Measurements from ENCODE around the gene AHNAK2.

AHNAK2 gene

DNA sequence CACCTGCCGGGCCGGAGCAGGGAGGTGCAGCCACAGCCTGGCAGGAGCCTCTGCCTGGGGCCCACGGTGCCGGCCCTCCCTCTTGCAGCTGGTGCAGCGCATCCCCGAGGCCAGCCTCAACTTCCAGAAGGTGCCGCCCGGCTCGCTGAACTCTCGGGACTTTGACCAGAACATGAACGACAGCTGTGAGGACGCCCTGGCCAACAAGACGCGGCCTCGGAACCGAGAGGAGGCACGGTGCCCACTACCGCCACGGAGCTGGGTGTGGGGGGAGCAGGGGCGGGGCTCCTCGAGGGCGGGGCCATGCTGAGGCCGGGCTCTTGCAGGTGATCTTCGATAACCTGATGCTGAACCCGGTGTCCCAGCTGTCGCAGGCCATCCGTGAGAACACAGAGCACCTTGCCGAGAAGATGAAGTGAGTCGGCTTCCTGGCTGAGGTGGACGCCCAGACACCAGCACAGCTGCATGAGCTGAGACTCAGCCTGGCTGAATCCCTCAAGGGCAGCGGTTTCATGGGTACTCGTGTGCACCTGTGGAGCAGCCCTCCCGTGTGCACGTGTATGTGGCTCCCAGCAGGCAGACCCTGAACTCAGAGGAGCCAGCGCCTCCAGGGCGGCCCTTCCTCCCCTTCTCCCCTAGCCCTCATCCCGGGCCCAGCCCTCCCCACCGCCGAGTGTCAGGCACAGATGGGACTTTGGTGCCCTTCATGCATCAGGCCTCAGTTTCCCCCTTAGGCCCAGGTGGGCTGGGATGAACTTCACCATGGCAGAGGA is 84.6 kb downstream of the AHNAK2 start:
- Histone ChIP-seq H3K79me2 (ENCODE audit: insufficient read depth, low read length) (no peaks in the 10 kb centered on the region), H3K36me3 (ENCODE audit: low read length) (no peaks in the 10 kb centered on the region), H3K9me2 (replicated peaks; ENCODE audit: insufficient read depth, low read length) (no peaks in the 10 kb centered on the region), H3K27me3 (ENCODE audit: low read length) (no peaks in the 10 kb centered on the region), H3F3A (ENCODE audit: insufficient read depth) (no peaks in the 10 kb centered on the region), H3K27ac (ENCODE audit: low read depth, low read length) (no peak overlapping the region), H3K4me2 (ENCODE audit: low read depth, low read length, poor library complexity, severe bottlenecking) (no peak overlapping the region), H3K9ac (ENCODE audit: low read length) (no peak overlapping the region), H2AFZ (ENCODE audit: low read depth, low read length, severe bottlenecking) (no peak overlapping the region), H4K20me1 (ENCODE audit: low read depth, low read length) (no peaks in the 10 kb centered on the region), H3K9me3 (ENCODE audit: insufficient read depth, low read length) (no peaks in the 10 kb centered on the region), H3K4me3 (ENCODE audit: insufficient read depth, low read length, poor library complexity, severe bottlenecking) (no peak overlapping the region)
- TF ChIP-seq, protein P1, sequence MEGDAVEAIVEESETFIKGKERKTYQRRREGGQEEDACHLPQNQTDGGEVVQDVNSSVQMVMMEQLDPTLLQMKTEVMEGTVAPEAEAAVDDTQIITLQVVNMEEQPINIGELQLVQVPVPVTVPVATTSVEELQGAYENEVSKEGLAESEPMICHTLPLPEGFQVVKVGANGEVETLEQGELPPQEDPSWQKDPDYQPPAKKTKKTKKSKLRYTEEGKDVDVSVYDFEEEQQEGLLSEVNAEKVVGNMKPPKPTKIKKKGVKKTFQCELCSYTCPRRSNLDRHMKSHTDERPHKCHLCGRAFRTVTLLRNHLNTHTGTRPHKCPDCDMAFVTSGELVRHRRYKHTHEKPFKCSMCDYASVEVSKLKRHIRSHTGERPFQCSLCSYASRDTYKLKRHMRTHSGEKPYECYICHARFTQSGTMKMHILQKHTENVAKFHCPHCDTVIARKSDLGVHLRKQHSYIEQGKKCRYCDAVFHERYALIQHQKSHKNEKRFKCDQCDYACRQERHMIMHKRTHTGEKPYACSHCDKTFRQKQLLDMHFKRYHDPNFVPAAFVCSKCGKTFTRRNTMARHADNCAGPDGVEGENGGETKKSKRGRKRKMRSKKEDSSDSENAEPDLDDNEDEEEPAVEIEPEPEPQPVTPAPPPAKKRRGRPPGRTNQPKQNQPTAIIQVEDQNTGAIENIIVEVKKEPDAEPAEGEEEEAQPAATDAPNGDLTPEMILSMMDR (IDR thresholded peaks at IDR 0.05; ENCODE audit: insufficient read depth, low read length, poor library complexity, severe bottlenecking), result no peak
- TF ChIP-seq EZH2phosphoT487 (conservative IDR thresholded peaks at IDR 0.05; ENCODE audit: low read length), result no peak

DNA sequence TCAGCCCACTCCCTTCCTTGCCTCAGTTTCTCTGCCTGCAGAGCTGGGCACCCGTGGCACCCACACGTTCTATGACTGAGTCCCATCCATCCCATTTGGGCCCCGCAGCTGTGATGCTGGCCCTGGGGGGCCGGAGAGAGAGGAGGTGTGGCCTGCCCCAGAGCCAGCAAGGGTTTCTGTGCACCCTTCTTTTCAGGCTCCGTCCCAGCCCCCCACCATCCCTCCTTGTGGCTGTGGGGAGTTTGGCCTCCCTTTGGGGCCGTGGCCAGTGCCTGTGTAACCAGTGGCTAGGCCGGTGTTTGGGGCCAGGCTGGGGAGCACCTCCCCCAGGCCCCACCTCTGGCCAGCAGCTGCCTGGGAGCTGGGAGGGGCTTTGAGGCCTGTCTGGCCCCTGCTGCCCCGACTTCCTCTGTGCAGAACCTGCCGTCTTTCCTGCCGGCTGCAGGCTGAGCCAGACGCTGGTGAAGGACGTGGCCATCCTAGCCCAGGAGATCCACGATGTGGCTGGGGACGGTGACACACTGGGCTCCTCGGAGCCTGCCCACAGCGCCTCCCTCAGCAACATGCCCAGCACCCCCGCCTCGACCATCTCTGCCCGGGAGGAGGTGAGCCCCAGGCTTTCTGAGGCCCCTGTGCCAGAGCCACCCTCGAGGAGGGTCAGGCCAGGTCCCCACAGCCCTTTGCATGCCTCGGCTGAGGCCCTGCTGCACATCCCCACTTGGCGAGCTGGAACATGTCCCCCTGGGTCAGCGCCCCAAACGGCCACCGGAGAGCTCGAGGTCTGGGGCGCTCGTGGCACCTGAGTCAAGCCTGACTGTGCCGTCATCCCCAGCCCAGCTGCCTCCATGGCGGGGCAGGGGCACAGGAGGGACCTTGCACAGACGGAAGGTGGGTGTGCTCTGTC is 85.4 kb downstream of the AHNAK2 start:
- no peak for TF ChIP-seq EZH2phosphoT487 (conservative IDR thresholded peaks at IDR 0.05; ENCODE audit: low read length)
- TF ChIP-seq, protein P1 (IDR thresholded peaks at IDR 0.05; ENCODE audit: insufficient read depth, low read length, poor library complexity, severe bottlenecking), result no peak
- Histone ChIP-seq H3F3A (ENCODE audit: insufficient read depth) (no peaks in the 10 kb centered on the region), H3K79me2 (ENCODE audit: insufficient read depth, low read length) (no peaks in the 10 kb centered on the region), H3K27me3 (ENCODE audit: low read length) (no peaks in the 10 kb centered on the region), H3K9me3 (ENCODE audit: insufficient read depth, low read length) (no peaks in the 10 kb centered on the region), H3K4me2 (ENCODE audit: low read depth, low read length, poor library complexity, severe bottlenecking) (no peak overlapping the region), H2AFZ (ENCODE audit: low read depth, low read length, severe bottlenecking) (no peak overlapping the region), H3K9ac (ENCODE audit: low read length) (no peak overlapping the region), H3K36me3 (ENCODE audit: low read length) (no peaks in the 10 kb centered on the region), H3K4me3 (ENCODE audit: insufficient read depth, low read length, poor library complexity, severe bottlenecking) (no peak overlapping the region), H3K27ac (ENCODE audit: low read depth, low read length) (no peak overlapping the region), H4K20me1 (ENCODE audit: low read depth, low read length) (no peaks in the 10 kb centered on the region), H3K9me2 (replicated peaks; ENCODE audit: insufficient read depth, low read length) (no peaks in the 10 kb centered on the region)

DNA sequence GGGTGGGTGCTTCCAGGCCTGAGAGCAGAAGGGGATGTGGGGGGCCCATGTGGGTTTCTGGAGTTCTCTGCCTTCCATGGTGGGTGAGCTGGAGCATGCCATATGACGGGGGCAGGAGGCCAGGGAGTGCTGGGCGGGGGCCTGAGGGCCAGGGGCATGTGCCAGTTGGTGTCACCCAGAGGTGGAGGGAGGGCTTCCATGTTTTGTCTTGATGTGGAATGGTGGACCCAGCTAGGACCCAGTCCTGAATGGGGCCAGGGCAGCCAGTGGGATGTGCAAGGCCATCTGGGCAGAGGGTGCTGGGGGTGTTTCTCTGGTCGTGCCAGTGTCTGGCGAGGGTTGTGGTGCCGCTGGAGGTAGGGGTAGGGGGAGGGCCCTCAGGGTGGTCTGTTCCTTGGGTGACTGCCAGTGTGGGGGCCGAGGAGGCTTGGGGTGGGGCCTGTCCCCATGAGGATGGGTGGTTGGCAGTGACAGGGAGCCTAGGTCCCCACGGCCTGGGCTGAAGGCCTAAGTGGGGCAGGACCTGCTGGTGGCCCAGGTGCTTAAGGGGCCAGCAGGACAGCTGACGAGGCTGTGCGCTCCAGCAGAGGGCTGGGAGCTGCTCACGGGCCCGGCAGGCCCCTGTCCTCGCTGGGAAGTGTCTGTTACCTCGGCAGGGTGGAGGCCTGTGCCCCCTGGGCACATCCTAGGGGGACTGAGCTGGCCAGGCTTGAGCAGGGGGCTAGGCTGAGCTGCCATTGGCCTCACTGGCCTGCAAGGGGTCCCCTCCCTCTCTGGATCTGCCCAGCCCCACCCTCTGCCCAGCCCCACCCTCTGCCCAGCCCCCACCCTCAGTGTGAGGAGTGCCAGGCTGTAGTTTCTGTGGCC is 86.3 kb downstream of the AHNAK2 start:
- no peaks in the 10 kb centered on the region for H4K20me1 ChIP-seq (ENCODE audit: low read depth, low read length)
- H3K9me3 ChIP-seq (ENCODE audit: insufficient read depth, low read length), result no peaks in the 10 kb centered on the region
- no peak for TF ChIP-seq EZH2phosphoT487 (conservative IDR thresholded peaks at IDR 0.05; ENCODE audit: low read length)
- TF ChIP-seq, protein P1 (IDR thresholded peaks at IDR 0.05; ENCODE audit: insufficient read depth, low read length, poor library complexity, severe bottlenecking), result no peak
- H2AFZ ChIP-seq (ENCODE audit: low read depth, low read length, severe bottlenecking), result no peak overlapping the region
- no peak overlapping the region for H3K27ac ChIP-seq (ENCODE audit: low read depth, low read length)
- no peaks in the 10 kb centered on the region for H3K27me3 ChIP-seq (ENCODE audit: low read length)
- no peak overlapping the region for H3K4me2 ChIP-seq (ENCODE audit: low read depth, low read length, poor library complexity, severe bottlenecking)
- no peaks in the 10 kb centered on the region for H3K79me2 ChIP-seq (ENCODE audit: insufficient read depth, low read length)
- no peaks in the 10 kb centered on the region for H3F3A ChIP-seq (ENCODE audit: insufficient read depth)
- no peaks in the 10 kb centered on the region for H3K9me2 ChIP-seq (replicated peaks; ENCODE audit: insufficient read depth, low read length)
- H3K4me3 ChIP-seq (ENCODE audit: insufficient read depth, low read length, poor library complexity, severe bottlenecking), result no peak overlapping the region
- H3K9ac ChIP-seq (ENCODE audit: low read length), result no peak overlapping the region
- no peaks in the 10 kb centered on the region for H3K36me3 ChIP-seq (ENCODE audit: low read length)
